Adrenal gland (tissue), 12 donors: Measurements from ENCODE around the gene ADCK1. TPM values are rescaled to one million over a fixed set of nuclear protein-coding genes. Genes with fewer than 3 reads are reported as not detected.
"Not testable (repeated sequence)": the region's sequence is repeated elsewhere in the genome, so short reads cannot be mapped to it uniquely, and the experiment has no call there.

Source experiments
- DNase-seq, 7 donors: peaks; one replicate each; pipeline ENCODE4 v3.0.0-alpha.2; 2019 to 2020
- H3K27ac ChIP-seq, 5 donors: fragments of 200-600 bp; sonication (generic) in 4 of 5; 1 replicate in 3 of 5; 2 replicates in 2 of 5; pipeline versions ENCODE4 v1.5.1 to v1.8.0; 2016 to 2020; ENCODE audit warnings: mild to moderate bottlenecking in 1 of 5
- H3K27me3 ChIP-seq: fragments of 200-600 bp; 2 replicates; pipeline ENCODE4 v1.8.0; 2021
- H3K36me3 ChIP-seq, 2 donors: fragments of 200-600 bp; replicated peaks in 1 of 2; 1 replicate in 1 of 2; 2 replicates in 1 of 2; pipeline versions ENCODE4 v1.5.1 to v1.8.0; 2018 to 2022
- H3K4me1 ChIP-seq, 2 donors: fragments of 200-600 bp; replicated peaks in 1 of 2; 1 replicate in 1 of 2; 2 replicates in 1 of 2; pipeline versions ENCODE4 v1.5.1 to v1.8.0; 2018 to 2021
- H3K4me3 ChIP-seq, 4 donors: fragments of 200-600 bp; sonication (generic) in 3 of 4; one replicate each; pipeline ENCODE4 v1.5.1; 2016 to 2018
- H3K9me3 ChIP-seq, 3 donors: fragments of 200-600 bp; sonication (generic) in 1 of 3; replicated peaks in 1 of 3; 1 replicate in 2 of 3; 2 replicates in 1 of 3; pipeline versions ENCODE4 v1.5.1 to v1.8.0; 2016 to 2021
- CTCF ChIP-seq, 6 experiments: fragments of 450-650 bp in 4 of 6; fragments of 200-600 bp in 2 of 6; sonication (generic) in 1 of 6; IDR thresholded peaks; 1 replicate in 5 of 6; 2 replicates in 1 of 6; pipeline versions ENCODE4 v1.5.1 to v1.8.0; 2016 to 2021; ENCODE audit warnings: antibody characterized with exemption in 6 of 6, mild to moderate bottlenecking in 2 of 6, moderate library complexity in 1 of 6
- POLR2A ChIP-seq, 2 donors: fragments of 450-650 bp; IDR thresholded peaks; one replicate each; pipeline ENCODE4 v1.6.1; 2017; ENCODE audit warnings: antibody characterized with exemption in 2 of 2, mild to moderate bottlenecking in 2 of 2, moderate library complexity in 1 of 2
- WGBS, 4 donors: extraction: QIAGEN DNeasy Blood & Tissue Kit in 2 of 4; methylation state at CpG; one replicate each; pipeline versions ENCODE4 v1.1.5 to v1.1.7; 2013 to 2017; 5-methylcytosine and 5-hydroxymethylcytosine counted together
- intact Hi-C, 2 donors: fragments of 100-400 bp; cut with DNase I; formaldehyde crosslinking; loops; one replicate each; pipeline versions ENCODE4 v1.14.1 to v1.15.0; 2022 to 2023
- polyA plus RNA-seq, 3 donors: library from polyadenylated mRNA; stranded (reverse); fragments of 200-250 nt in 2 of 3; fragments of 350-450 nt in 1 of 3; fragmentation: Illumina TruSeq in 1 of 3; extraction: RNeasy Lipid Tissue Mini Kit (QIAGEN cat#74804) in 1 of 3; gene quantifications; one replicate each; pipeline ENCODE4 v1.2.3, GENCODE V29; 2013 to 2014
- total RNA-seq, 9 donors: library from RNA; depleted of rRNA in 4 of 9; stranded (reverse); fragments of >200 nt in 4 of 9; fragments of 120-200 nt in 1 of 9; fragmentation: NEBNext Ultra II Directional in 1 of 9; extraction: Animal tissue kit (Norgen Biotek cat#: 25700) in 1 of 9; gene quantifications; one replicate each; pipeline versions ENCODE4 v1.1.0 to v1.2.4, GENCODE V29; 2013 to 2023
- donor health status: healthy with polysubstance abuse.
- donor health status: Bipolar disorder and iron deficiency.
- donor health status: DM: yes; HTN: yes; CAD: no.
- donor health status: DM: no; HTN: no; CAD: no.
- donor health status: DM: no; HTN: no; CAD: no.
- donor health status: DM: yes; HTN: yes; CAD: no.

ADCK1 gene
- total and polyA plus RNA-seq, 12 donors = 5.2 to 18.1 (median 9.9) TPM

GRCh38 chr14:77912754-77913556 lies 113.0 kb downstream of the ADCK1 start:
- Histone ChIP-seq H3K36me3 (no peaks in the 10 kb centered on the region), H3K27ac (no peak overlapping the region), H3K27me3 (no peaks in the 10 kb centered on the region), H3K4me3 (no peak overlapping the region), H3K9me3 (no peaks in the 10 kb centered on the region), H3K4me1 (no peaks in the 10 kb centered on the region)
- TF ChIP-seq POLR2A (IDR thresholded peaks at IDR 0.05) (no peak), CTCF (IDR thresholded peaks at IDR 0.05) (no peak)
- WGBS, 4 donors = 80 to 89% (median 85%) methylated on average over 7 to 10 of the region's 10 CpGs
- no peak for DNase-seq
- intact Hi-C loops = no loop called here

DNA sequence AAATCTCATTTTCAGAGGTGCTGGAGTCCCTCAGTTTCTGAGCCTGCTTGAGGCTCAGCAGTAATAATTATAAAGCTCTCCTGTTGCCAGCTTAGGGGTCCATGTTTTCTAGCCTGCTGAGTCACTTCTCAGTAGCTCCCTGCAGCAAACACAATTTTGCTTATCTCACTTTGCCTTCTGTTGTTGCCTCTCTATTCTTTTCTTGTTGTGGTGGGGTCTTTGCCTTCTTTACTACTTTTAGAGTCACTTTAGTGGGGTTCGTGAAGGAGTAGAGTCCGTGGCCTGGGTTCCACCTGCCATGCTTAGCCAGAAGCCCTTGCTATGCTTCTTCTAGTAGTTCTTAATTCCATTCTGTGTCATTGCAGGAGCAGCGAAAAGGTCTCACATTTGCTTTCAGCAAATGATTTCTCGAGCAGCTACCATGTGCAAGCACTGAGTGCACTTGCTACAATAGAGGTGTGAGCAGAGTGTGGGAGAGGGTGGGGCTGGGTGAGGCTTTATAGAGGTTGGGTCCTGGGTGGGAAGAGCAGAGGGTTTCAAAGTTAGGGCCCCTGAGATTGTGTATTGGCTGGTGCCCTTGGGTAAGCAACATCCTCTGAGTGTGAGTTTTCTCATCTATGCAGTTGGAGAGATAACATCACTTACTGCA lies 114.3 kb downstream of the ADCK1 start:
- Histone ChIP-seq H3K4me3 (no peak overlapping the region), H3K27ac (no peak overlapping the region), H3K9me3 (no peaks in the 10 kb centered on the region), H3K27me3 (no peaks in the 10 kb centered on the region), H3K4me1 (no peaks in the 10 kb centered on the region), H3K36me3 (no peaks in the 10 kb centered on the region)
- intact Hi-C loops = no loop called here
- WGBS, 4 donors = 88 to 91% (median 90%) methylated on average over 4 of the region's 4 CpGs
- no peak for TF ChIP-seq CTCF (IDR thresholded peaks at IDR 0.05)
- no peak for TF ChIP-seq POLR2A (IDR thresholded peaks at IDR 0.05)
- DNase-seq = no peak

DNA sequence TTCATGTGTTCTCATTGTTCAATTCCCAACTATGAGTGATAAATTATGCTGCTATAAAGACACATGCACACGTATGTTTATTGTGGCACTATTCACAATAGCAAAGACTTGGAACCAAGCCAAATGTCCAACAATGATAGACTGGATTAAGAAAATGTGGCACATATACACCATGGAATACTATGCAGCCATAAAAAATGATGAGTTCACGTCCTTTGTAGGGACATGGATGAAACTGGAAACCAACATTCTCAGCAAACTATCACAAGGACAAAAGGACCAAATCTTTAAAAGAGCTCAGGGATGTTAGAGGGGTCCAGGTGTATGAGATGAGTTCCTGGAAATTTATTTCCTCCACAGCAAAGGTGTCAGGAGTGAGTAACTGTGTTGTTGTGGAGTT lies 115.5 kb downstream of the ADCK1 start:
- intact Hi-C loops, H3K4me3 ChIP-seq, DNase-seq, H3K36me3 ChIP-seq, H3K27ac ChIP-seq, H3K27me3 ChIP-seq, H3K4me1 ChIP-seq, H3K9me3 ChIP-seq: not testable (repeated sequence)
- 80 to 100% (median 91%) methylated on average over 1 to 2 of the region's 2 CpGs for WGBS, 4 donors

DNA sequence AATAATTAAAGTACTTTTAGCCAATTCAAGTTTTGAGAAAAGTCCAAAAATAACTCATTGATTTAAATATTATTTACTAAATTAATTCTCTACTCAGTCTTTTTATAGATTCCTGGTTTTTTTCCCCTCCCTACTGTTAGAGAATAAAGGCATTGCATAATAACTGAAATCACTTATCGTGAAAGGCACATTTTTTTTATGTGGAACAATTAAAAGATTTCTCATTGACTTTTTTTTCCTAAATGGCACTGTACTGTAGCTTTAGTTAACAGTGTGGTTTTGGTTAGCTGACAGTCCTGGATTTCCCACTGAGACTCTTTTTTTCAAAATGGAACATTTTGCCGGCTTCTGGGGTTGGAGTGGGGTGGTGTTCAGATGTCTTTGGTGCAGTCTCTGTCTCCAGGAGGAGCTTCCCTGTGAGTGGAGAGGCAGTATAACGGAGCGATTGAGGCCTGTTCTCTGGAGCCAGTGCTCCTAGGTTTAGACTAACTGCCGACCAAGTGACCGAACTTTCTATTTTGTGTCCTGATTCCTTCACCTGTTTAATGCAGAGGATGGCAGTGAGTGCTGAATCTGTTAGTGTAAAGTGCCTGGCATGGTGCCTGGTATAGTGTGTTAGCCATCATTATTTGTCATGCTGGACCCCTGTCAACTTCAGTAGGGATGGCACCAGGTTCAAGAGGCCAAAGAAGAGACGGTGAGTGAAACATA lies 117.7 kb downstream of the ADCK1 start:
- intact Hi-C loops = no loop called here
- peaks cover 0 to 9% of the 10 kb centered on the region in 2 donors for H3K4me1 ChIP-seq

More for the DNA sequence above, 117.7 kb downstream of the ADCK1 start:
- Histone ChIP-seq H3K27ac (no peak overlapping the region), H3K27me3 (no peaks in the 10 kb centered on the region), H3K36me3 (no peaks in the 10 kb centered on the region), H3K9me3 (no peaks in the 10 kb centered on the region), H3K4me3 (no peak overlapping the region)
- TF ChIP-seq POLR2A (IDR thresholded peaks at IDR 0.05) (no peak), CTCF (IDR thresholded peaks at IDR 0.05) (no peak)
- DNase-seq = no peak
- 79 to 89% (median 85%) methylated on average over 7 of the region's 7 CpGs for WGBS, 4 donors
